Neural cell (in vitro differentiated cells): Measurements from ENCODE around the gene ASXL1.

Experiments used
- CTCF ChIP-seq: fragments of 450-650 bp; IDR thresholded peaks from 2 replicates; pipeline ENCODE4 v1.5.1; 2014; ENCODE audit warnings: antibody characterized with exemption, mild to moderate bottlenecking, moderate library complexity; ENCODE audit not compliant: poor library complexity, severe bottlenecking
- EP300 ChIP-seq: fragments of 450-650 bp; conservative IDR thresholded peaks from 2 replicates; pipeline ENCODE4 v1.6.1; 2014; ENCODE audit warnings: antibody characterized with exemption, mild to moderate bottlenecking, moderate library complexity; ENCODE audit not compliant: poor library complexity, severe bottlenecking
- EZH2 ChIP-seq: fragments of 200-600, 300-800 bp; shearing (Covaris generic), sonication (generic); IDR thresholded peaks from 2 replicates; pipeline ENCODE4 v1.6.1; 2014; ENCODE audit warnings: antibody characterized with exemption, low read length, borderline replicate concordance, mild to moderate bottlenecking; ENCODE audit not compliant: insufficient read depth, poor library complexity, severe bottlenecking
- POLR2AphosphoS5 ChIP-seq: IDR thresholded peaks from 2 replicates; pipeline ENCODE4 v1.6.1; 2012
- RAD21 ChIP-seq: fragments of 450-650 bp; conservative IDR thresholded peaks from 2 replicates; pipeline ENCODE4 v1.6.1; 2014; ENCODE audit warnings: antibody characterized with exemption, mild to moderate bottlenecking, moderate library complexity
- REST ChIP-seq: IDR thresholded peaks from 2 replicates; pipeline ENCODE4 v1.6.1; 2012; ENCODE audit warnings: borderline replicate concordance
- TAF1 ChIP-seq: IDR thresholded peaks from 2 replicates; pipeline ENCODE4 v1.6.1; 2012; ENCODE audit warnings: low read depth

GRCh38 chr20:32470025-32470861, 112.1 kb downstream of the ASXL1 start:
- TF ChIP-seq POLR2AphosphoS5 (no peak), REST (no peak), EZH2 (no peak), CTCF (peak; percentile 29), EP300 (no peak), RAD21 (no peak), TAF1 (no peak)
